GM12878 (cell line): ENCODE measurements around the gene PCSK1N. TPM values are rescaled to one million over a fixed set of nuclear protein-coding genes. Genes with fewer than 3 reads are reported as not detected.

Experiments
- ATAC-seq: fragments of 200-7000 bp; cut with Tn5 transposase; 3 replicates; pipeline ENCODE4 v1.9.1; 2020; ENCODE audit warnings: mild to moderate bottlenecking, moderate library complexity
- BruUV-seq: library from RNA; stranded (reverse); fragments of 400-500 nt; replicated peaks from 2 replicates; lab custom pipeline; 2021; lab: Mats Ljungman, UMichigan
- CTCF ChIA-PET: fragments of 300-600 bp; sonication (Branson Sonifier 250); formaldehyde crosslinking; extraction: SDS; loops from one replicate; lab custom pipeline; 2021; ENCODE audit warnings: inconsistent platforms; lab: Yijun Ruan, JAX
- POLR2A ChIA-PET: fragments of 350-600 bp; formaldehyde crosslinking; extraction: SDS; loops from one replicate; lab custom pipeline; 2021; ENCODE audit warnings: inconsistent platforms; lab: Charles Lee
- RAD21 ChIA-PET: fragments of 300-600 bp; sonication (Branson Sonifier 250); formaldehyde crosslinking; loops from one replicate; lab custom pipeline; 2023; ENCODE audit warnings: antibody characterized with exemption; ENCODE audit not compliant: unreplicated experiment; lab: Charles Lee
- SMC1A ChIA-PET: fragments of 300-600 bp; sonication (Branson Sonifier 250); formaldehyde crosslinking; loops from one replicate; lab custom pipeline; 2023; ENCODE audit not compliant: unreplicated experiment, uncharacterized antibody; lab: Charles Lee
- DNase-seq: peaks from one replicate; pipeline ENCODE4 v3.0.0-alpha.2; 2011; ENCODE audit warnings: low read depth, low spot score
- FAIRE-seq: peaks from 3 replicates; lab custom pipeline; 2011; peaks lifted over from hg19 to GRCh38; lab: Jason Lieb, UNC
- H2AFZ ChIP-seq: 2 replicates; pipeline ENCODE4 v1.6.0; 2011; ENCODE audit warnings: low read depth, low read length, control low read depth; ENCODE audit not compliant: control insufficient read depth
- H3K27ac ChIP-seq: 2 replicates; pipeline ENCODE4 v1.5.1; 2011; ENCODE audit warnings: control low read depth; ENCODE audit not compliant: control insufficient read depth, insufficient read depth
- H3K27me3 ChIP-seq, 2 experiments: replicated peaks in 1 of 2; 2 replicates each; pipeline versions ENCODE4 v1.6.0 to v1.6.1; 2011; ENCODE audit warnings: low read length in 1 of 2; ENCODE audit not compliant: control insufficient read depth in 2 of 2, insufficient read depth in 2 of 2
- H3K36me3 ChIP-seq, 2 experiments: 2 replicates each; pipeline ENCODE4 v1.5.1; 2011; ENCODE audit warnings: low read length in 1 of 2; ENCODE audit not compliant: control insufficient read depth in 2 of 2, insufficient read depth in 2 of 2
- H3K4me1 ChIP-seq: 2 replicates; pipeline ENCODE4 v1.6.1; 2011; ENCODE audit warnings: mild to moderate bottlenecking, low read length, moderate library complexity, mixed read lengths; ENCODE audit not compliant: control insufficient read depth, insufficient read depth
- H3K4me2 ChIP-seq: 2 replicates; pipeline ENCODE4 v1.6.0; 2011; ENCODE audit warnings: control low read depth; ENCODE audit not compliant: control insufficient read depth, insufficient read depth
- H3K4me3 ChIP-seq: fragments of 200-600 bp; sonication (generic); 2 replicates; pipeline ENCODE4 v1.5.1; 2016
- H3K79me2 ChIP-seq: 2 replicates; pipeline ENCODE4 v1.6.0; 2011; ENCODE audit warnings: low read length; ENCODE audit not compliant: control insufficient read depth, insufficient read depth
- H3K9ac ChIP-seq: 2 replicates; pipeline ENCODE4 v1.8.0; 2011; ENCODE audit warnings: low read length, control low read depth, mixed read lengths; ENCODE audit not compliant: control insufficient read depth, insufficient read depth
- H3K9me3 ChIP-seq: replicated peaks from 3 replicates; pipeline ENCODE4 v1.5.1; 2011; ENCODE audit warnings: mild to moderate bottlenecking, low read length; ENCODE audit not compliant: control insufficient read depth, insufficient read depth
- H4K20me1 ChIP-seq: 2 replicates; pipeline ENCODE4 v1.6.0; 2011; ENCODE audit not compliant: control insufficient read depth, insufficient read depth
- ASH2L ChIP-seq: fragments of 300-600, 200-600 bp; sonication (generic); IDR thresholded peaks from 2 replicates; pipeline ENCODE4 v1.6.1; 2017; ENCODE audit warnings: low read depth, mild to moderate bottlenecking, borderline replicate concordance
- BCL11A ChIP-seq: IDR thresholded peaks from 2 replicates; pipeline ENCODE4 v1.6.1; 2011; ENCODE audit warnings: low read depth, low read length
- BHLHE40 ChIP-seq, 2 experiments: fragments of 450-650 bp in 1 of 2; IDR thresholded peaks; 2 replicates each; pipeline ENCODE4 v1.6.1; 2011 to 2017; ENCODE audit warnings: low read depth in 2 of 2, borderline replicate concordance in 1 of 2, improper control_type of control experiment in 1 of 2, low read length in 1 of 2, mild to moderate bottlenecking in 1 of 2
- BRCA1 ChIP-seq: IDR thresholded peaks from 2 replicates; pipeline ENCODE4 v1.6.1; 2011; ENCODE audit warnings: low read depth, low read length, improper control_type of control experiment
- CEBPB ChIP-seq, 2 experiments: fragments of 150-350 bp in 1 of 2; IDR thresholded peaks; 2 replicates each; pipeline ENCODE4 v1.6.1; 2012 to 2014; ENCODE audit warnings: low read depth in 2 of 2, low read length in 2 of 2, borderline replicate concordance in 1 of 2, inconsistent platforms in 1 of 2
- EED ChIP-seq: sonication (generic); IDR thresholded peaks from 2 replicates; pipeline ENCODE4 v1.6.1; 2016; ENCODE audit warnings: antibody characterized with exemption, low read depth
- IKZF2 ChIP-seq, 2 experiments: fragments of 450-650 bp; IDR thresholded peaks; 2 replicates each; pipeline ENCODE4 v1.6.1; 2017; ENCODE audit warnings: mild to moderate bottlenecking in 2 of 2, moderate library complexity in 2 of 2
- IRF5 ChIP-seq: fragments of 450-650 bp; IDR thresholded peaks from 2 replicates; pipeline ENCODE4 v1.6.1; 2017; ENCODE audit warnings: borderline replicate concordance
- MYB ChIP-seq: fragments of 150-350 bp; IDR thresholded peaks from 2 replicates; pipeline ENCODE4 v1.6.1; 2014; ENCODE audit warnings: mild to moderate bottlenecking, low read depth, low read length, borderline replicate concordance
- NFYB ChIP-seq: IDR thresholded peaks from 2 replicates; pipeline ENCODE4 v1.6.1; 2011; ENCODE audit warnings: low read depth, mild to moderate bottlenecking, low read length, improper control_type of control experiment, moderate library complexity; ENCODE audit not compliant: insufficient read depth
- NRF1 ChIP-seq: conservative IDR thresholded peaks from 2 replicates; pipeline ENCODE4 v1.6.1; 2011; ENCODE audit warnings: mild to moderate bottlenecking, low read depth, low read length, improper control_type of control experiment
- RAD21 ChIP-seq: IDR thresholded peaks from 2 replicates; pipeline ENCODE4 v1.6.1; 2011; ENCODE audit warnings: mild to moderate bottlenecking, low read depth, low read length, moderate library complexity; ENCODE audit not compliant: insufficient read depth
- RELB ChIP-seq: fragments of 450-650 bp; IDR thresholded peaks from 2 replicates; pipeline ENCODE4 v1.6.1; 2017; ENCODE audit warnings: low read depth, mild to moderate bottlenecking, moderate library complexity
- SMC3 ChIP-seq: IDR thresholded peaks from 2 replicates; pipeline ENCODE4 v1.6.1; 2011; ENCODE audit warnings: low read length, improper control_type of control experiment, borderline replicate concordance
- TBL1XR1 ChIP-seq: IDR thresholded peaks from 2 replicates; pipeline ENCODE4 v1.6.1; 2012; ENCODE audit warnings: low read depth, low read length, improper control_type of control experiment
- TCF3 ChIP-seq: IDR thresholded peaks from 2 replicates; pipeline ENCODE4 v1.6.1; 2012; ENCODE audit warnings: low read depth, mild to moderate bottlenecking, low read length, borderline replicate concordance; ENCODE audit not compliant: insufficient read depth
- YY1 ChIP-seq: IDR thresholded peaks from 2 replicates; pipeline ENCODE4 v1.6.1; 2011; ENCODE audit warnings: low read depth, mild to moderate bottlenecking, low read length
- ZBTB4 ChIP-seq: fragments of 450-650 bp; formaldehyde crosslinking; IDR thresholded peaks from 2 replicates; pipeline ENCODE4 v1.4.0; 2022; ENCODE audit warnings: mild to moderate bottlenecking, moderate library complexity
- WGBS: methylation state at CpG from one replicate; pipeline ENCODE4 v1.1.6; 2016; ENCODE audit warnings: low lambda C conversion rate; ENCODE audit not compliant: insufficient replicate concordance, insufficient coverage; ENCODE audit errors: missing lambda C conversion rate; 5-methylcytosine and 5-hydroxymethylcytosine counted together
- in situ Hi-C: fragments of 300-500 bp; cut with MboI; formaldehyde crosslinking; loops from 9 replicates; pipeline ENCODE4 v1.14.3; 2018; ENCODE audit warnings: mixed read lengths
- intact Hi-C: fragments of 100-400 bp; cut with micrococcal nuclease; formaldehyde crosslinking; loops from one replicate; pipeline ENCODE4 v1.14.2; 2022; ENCODE audit not compliant: unreplicated experiment
- polyA plus RNA-seq, 11 experiments: library from polyadenylated mRNA; depleted of rRNA in 4 of 11; unstranded in 6 of 11; stranded (reverse) in 5 of 11; fragments of >200 nt; fragmentation: Nextera tagmentation in 4 of 11; fragmentation: Illumina TruSeq in 1 of 11; extraction: Ambion mirVana in 4 of 11; extraction: Trizol in 1 of 11; gene quantifications; 1 replicate in 1 of 11; 2 replicates in 10 of 11; pipeline versions ENCODE4 v1.2.1 to v1.2.3, GENCODE V29; 2011 to 2016; ENCODE audit warnings: inconsistent platforms in 2 of 11, missing spikeins in 2 of 11, low read depth in 1 of 11
- total RNA-seq, 4 experiments: library from RNA; depleted of rRNA in 3 of 4; stranded (reverse); fragments of >200 nt in 3 of 4; fragmentation: Illumina TruSeq in 1 of 4; extraction: Trizol in 1 of 4; gene quantifications; 2 replicates each; pipeline versions ENCODE4 v1.2.1 to v1.2.3, GENCODE V29; 2013 to 2021

PCSK1N gene
- total and polyA plus RNA-seq, 10 of the 15 experiments (the other 5 are each of a cell fraction or from before 2014, with no cell fraction given): 0.19 TPM; not detected in 9

GRCh38 chrX:48786825-48787504 is 48.4 kb downstream of the PCSK1N start:
- TF ChIP-seq RAD21 (no peak), NRF1 (no peak), ASH2L (no peak), NFYB (no peak), IRF5 (no peak), RELB (no peak), TBL1XR1 (no peak), BHLHE40 (IDR thresholded peaks at IDR 0.05; ENCODE audit: borderline replicate concordance in 1 of 2, low read depth in 2 of 2, low read length in 1 of 2) (no peak), TCF3 (no peak), SMC3 (no peak), ZBTB4 (CRISPR knock-in tag) (no peak), MYB (no peak), CEBPB (IDR thresholded peaks at IDR 0.05; ENCODE audit: borderline replicate concordance in 1 of 2, low read depth in 2 of 2, low read length in 2 of 2) (no peak), IKZF2 (IDR thresholded peaks at IDR 0.05) (no peak), BCL11A (no peak), BRCA1 (no peak), EED (no peak), YY1 (no peak)
- CTCF ChIA-PET: no interaction called here
- Histone ChIP-seq H4K20me1 (no peaks in the 10 kb centered on the region), H3K9ac (no peak overlapping the region), H3K27me3 (no peaks in the 10 kb centered on the region), H3K27ac (no peak overlapping the region), H3K4me1 (no peaks in the 10 kb centered on the region), H2AFZ (no peak overlapping the region), H3K36me3 (no peaks in the 10 kb centered on the region), H3K9me3 (no peaks in the 10 kb centered on the region), H3K4me3 (no peak overlapping the region), H3K79me2 (no peaks in the 10 kb centered on the region), H3K4me2 (no peak overlapping the region)
- BruUV-seq: no TSS peak
- WGBS: 27% methylated on average over 6 of the region's 6 CpGs
- DNase-seq (no peak), FAIRE-seq (no peak), ATAC-seq (no peak)
- intact Hi-C loops: no loop called here
- RAD21 ChIA-PET: no interaction called here
- SMC1A ChIA-PET: no interaction called here
- in situ Hi-C loops: no loop called here
- POLR2A ChIA-PET: no interaction called here
